ENCODE results near the gene C10orf105.
A peak's percentile ranks its signal among the peaks of the same experiment; 100 is the strongest.

The C10orf105 gene

DNA sequence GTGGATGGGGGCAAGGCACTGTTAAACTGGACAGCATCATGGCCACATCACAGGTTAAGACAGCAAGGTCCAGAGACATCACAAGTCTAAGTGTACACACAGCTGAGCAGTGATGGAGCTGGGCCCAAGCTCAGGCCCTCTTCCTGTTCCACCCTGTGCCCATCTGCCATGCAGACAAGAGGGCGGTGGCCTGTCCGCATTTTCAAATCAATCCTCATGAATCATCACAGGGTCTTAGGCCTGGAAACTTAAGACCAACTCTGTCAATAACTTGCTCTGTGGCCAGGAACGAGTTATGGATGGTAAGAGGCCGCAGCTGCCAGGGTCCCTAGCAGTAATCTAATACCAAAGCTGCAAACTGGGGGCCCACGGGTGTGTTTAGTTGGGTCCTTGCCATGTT lies 3.2 kb downstream of the C10orf105 start:
- DNase-seq (ENCODE audit: low spot score): no peak

DNA sequence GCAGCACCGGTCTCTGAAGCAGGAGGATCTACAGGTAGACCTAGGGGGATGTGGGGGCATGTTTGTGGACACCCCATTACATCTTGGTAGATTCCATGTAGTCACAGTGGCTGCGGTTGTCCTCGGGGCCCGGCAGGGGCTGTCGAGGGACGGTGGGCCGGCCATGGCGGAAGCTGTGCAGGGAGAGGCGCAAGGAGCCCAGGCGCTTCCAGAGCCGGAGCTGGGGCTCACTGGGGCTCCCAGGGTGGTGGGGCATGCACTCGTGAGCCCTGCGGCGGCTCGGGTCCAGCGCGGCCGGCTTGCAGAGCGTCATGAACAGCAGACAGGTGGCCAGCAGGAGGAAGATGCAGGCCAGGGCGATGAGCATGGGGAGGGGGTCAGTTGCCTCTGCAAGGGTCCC lies 3.7 kb downstream of the C10orf105 start:
- no peak for DNase-seq (ENCODE audit: low spot score)

DNA sequence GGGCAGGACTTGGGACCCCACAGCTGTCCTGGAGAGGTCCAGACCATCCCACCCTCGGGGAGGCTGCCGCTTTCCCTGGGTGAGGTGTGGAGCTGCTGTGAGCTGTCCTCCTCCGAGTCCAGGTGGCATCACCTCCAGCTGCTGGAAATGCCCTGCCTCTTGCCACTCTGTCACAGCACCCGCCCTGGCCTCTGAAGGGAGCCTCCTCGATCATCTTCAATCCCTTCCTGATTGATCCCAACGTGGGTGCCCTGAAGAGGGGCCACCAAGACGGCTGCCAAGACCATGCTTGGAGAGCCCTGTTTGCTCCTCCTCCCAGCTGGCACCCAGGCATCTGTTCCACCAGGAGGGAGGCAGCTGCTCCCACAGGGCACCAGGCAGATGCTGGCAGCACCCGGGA lies 4.6 kb downstream of the C10orf105 start:
- no peak for DNase-seq (ENCODE audit: low spot score)

DNA sequence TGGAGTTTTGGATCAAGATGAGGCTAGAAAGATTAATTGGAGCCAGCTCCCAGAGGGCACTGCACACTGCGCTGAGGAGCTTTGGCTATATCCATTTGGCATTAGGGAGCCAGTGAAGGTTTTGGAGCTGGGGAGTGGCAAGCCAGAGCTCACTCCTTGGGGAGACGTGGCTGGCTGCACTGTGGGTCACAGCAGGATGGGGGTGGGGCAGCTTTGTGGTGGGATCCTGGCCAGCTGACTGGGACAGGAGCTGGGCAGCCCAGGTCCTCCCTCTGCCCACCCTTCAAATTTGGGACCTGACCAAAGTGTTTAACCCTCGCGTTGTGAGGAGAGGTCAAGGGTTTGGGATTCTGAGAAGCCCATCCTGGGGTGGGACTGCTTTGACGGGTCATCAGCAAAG lies 5.0 kb downstream of the C10orf105 start:
- no peak for DNase-seq (ENCODE audit: low spot score)

DNA sequence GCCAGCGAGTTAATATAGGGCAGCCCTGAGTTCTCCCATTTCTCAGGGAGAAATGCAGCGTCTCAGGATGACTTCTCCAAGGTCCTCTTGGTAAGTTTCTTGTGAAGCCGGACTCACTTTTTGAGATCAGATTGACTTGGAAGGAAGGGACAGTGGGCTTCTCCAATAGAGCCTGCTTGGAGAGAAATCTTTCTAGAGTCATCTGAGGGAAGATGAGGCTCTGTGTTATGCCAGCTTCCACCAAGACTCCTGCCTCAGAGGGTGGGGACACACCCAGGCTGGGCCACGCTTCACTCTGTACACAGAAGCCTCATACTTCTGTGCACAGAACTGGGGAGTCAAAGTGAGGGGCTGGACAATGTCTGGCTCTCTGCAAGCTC lies 5.6 kb downstream of the C10orf105 start:
- DNase-seq (ENCODE audit: low spot score): no peak

DNA sequence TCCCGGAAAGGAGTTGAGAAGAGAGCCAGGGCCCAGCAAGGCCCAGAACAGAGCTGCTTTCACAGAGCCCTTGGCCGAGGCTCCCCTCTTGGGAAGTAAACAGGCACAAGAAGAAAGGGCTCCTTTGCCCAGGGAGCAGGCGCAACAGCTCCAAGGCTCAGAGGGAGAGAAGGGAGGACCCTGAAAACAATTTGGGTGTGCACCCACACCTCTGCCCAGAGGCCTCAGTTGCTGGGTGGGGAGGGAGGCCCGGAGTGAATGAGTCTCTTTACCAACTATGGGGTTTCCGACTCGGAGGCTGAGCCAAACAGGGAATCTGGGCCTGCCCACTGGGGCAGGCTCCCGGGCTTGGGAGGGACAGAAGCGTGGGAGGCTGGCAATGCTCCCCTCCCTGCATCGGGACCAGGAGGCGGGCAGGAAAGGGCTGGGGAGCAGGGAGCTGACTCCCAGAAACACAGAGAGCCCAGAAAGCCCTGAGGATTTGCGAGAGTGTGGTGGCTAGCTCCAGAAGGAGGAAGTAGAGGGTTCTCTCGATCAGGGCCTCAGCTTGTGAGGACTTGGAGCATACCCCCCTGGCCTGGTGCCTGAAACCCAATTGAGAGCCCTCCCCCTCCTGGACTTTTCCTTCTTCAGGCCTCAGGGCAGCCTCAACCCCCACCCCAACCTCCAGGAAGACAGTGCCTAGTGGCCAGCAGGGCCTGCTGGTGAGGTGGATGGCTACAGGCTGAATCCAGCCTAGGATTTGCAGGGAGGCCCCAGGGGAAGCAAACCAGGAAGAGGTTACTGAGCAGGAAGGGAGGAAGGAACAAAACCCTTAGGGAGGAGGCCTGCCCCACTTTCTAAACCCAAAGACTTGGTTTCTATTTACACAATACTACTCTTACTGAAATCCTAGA lies 6.2 kb downstream of the C10orf105 start:
- peak; percentile 64 for DNase-seq (ENCODE audit: low spot score)

DNA sequence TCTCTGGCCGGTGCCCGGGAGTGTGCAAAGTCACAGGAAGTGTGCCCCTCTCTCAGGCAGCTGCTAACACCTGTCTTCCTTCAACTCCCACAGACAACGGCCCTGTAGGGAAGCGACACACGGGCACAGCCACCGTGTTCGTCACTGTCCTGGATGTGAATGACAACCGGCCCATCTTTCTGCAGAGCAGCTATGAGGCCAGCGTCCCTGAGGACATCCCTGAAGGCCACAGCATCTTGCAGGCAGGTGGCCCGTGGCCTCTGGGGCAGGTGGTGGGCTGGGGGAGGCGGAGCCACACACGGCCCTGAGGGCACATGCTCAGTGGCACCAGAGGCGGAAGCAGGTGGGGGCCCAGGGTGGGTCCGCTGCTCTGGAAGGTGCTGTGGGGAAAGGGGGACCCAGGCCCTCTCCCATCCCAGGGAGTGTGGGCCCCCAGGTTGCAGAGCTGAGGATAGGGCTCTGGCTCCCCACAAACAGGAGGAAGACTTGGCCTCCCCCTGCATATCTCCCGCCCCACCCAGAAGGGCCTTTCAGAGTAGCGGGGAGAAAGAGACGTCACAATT lies 6.9 kb downstream of the C10orf105 start:
- DNase-seq (ENCODE audit: low spot score): no peak

DNA sequence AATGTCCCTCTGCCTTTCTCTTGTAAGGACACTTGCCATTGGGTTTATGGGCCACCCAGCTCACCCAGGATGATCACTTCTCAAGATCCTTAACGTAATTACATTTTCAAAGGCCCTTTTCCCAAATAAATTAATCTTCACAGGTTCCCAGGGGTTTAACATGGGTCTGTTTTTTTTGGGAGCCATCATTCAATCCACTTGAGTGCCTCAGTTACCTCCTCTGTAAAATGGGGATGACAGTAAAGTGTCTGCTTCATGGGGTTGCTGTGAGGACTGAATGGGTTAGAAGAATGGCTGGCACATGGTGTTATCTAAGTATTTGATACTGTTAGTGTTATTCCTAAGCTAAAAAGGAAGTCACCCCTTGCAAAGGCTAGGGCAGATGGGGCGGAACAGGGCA lies 7.4 kb downstream of the C10orf105 start:
- no peak for DNase-seq (ENCODE audit: low spot score)

DNA sequence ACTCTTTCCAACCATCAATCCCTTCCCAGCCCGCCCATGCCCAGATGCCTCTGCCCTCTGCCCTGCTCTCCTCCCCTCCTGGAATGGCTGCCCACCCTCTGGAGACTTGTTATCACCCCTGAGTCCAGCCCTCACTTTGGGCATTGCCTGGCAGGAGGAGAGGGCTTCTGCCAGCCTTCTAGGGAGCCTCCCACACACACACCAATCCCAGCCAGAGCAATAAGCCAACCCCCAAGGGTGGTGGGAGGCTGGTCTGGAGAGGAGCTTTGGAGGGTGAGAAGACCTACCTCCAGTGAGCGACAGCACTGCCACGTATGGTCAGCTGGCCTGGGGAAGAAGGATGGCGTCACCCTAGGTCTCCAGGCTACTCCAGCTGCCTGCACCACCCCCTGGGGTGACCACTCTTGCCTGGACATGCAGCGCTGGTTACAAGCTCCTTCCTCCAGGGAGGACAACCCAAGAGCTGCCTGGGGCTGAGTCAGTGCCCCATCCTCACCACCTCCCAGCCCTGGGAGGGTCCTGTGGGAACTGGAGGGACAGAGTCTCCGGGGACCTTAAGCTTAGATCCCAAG lies 8.4 kb downstream of the C10orf105 start:
- DNase-seq (ENCODE audit: low spot score): no peak

DNA sequence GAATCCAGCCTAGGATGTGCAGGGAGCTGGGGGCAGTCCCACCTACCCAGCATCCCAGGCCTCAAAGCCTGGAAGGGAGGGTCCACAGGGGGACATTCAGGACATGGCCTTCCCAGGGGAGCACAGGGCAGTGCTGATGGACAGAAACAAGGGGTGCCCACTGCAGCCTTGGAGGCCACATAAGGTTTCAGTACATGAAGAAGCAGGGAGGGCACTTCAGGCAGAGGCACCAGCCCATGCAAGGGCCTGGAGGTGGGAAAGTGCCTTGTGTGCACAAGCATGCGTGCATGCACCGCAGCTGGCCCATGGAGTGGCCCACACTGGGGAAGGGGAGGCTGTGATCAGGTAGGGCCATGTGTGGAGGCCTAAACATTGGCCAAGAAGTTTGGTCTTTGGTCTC lies 9.1 kb downstream of the C10orf105 start:
- no peak for DNase-seq (ENCODE audit: low spot score)

DNA sequence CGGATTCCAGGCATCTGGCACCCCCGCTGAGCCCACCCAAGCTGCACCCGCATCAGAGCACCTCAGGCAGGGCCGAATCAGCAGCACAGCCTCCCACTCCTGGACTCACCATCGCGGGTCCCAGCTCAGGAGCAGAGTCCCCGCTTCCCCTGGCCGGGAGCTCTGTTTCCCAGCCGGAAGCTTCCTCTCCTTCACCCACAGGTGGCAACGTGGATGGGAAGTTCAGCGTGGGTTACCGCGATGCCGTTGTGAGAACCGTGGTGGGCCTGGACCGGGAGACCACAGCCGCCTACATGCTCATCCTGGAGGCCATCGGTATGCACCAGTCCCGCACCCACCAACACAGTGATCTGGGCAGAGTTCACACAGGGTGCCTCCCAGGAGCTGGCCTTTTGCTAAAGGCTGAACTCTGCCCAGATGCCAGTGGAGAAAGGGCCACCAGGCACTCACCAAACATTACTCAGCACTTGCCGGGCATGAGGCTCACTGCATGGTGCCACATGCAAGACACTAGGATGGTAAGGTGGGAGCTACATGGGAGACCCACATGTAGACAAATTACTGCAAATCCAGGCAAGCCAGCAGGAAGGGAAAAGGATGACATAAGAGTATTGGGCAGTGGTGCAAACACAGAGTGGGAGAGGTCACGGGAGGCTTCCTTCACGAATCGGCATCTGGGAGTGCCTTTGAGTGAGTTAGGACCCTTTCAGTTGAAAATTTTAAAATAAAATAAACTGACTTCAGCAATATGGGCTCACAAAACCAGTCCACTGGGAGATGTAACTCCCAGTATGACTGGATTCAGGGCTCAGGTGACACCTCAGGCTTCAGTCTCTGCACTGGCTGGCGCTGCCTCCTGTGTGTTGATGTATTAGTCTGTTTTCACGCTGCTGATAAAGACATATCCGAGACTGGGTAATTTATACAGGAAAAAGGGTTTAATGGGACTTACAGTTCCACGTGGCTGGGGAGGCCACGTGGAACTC lies 10.4 kb downstream of the C10orf105 start:
- no peak for DNase-seq (ENCODE audit: low spot score)

DNA sequence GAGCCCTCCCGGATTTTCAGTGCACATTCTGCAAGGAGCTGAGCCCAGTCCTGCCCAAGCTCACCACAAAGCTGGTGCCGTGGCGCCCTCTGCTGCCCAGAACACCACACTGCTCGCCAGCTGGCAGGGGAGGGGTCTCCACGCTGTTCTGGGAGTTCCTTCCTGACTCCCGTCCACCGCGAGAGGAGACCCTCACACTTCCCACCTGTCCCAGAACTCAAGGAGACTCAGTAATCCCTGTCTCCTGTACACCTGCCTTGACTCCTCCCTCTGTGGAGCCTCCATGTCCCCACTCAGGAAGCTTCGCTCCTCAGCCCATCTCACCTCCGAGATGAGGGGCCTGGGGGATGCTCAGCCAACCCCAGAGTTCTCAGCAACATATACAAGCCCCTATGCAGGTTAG lies 11.3 kb downstream of the C10orf105 start:
- peak; percentile 91 for DNase-seq (ENCODE audit: low spot score)

DNA sequence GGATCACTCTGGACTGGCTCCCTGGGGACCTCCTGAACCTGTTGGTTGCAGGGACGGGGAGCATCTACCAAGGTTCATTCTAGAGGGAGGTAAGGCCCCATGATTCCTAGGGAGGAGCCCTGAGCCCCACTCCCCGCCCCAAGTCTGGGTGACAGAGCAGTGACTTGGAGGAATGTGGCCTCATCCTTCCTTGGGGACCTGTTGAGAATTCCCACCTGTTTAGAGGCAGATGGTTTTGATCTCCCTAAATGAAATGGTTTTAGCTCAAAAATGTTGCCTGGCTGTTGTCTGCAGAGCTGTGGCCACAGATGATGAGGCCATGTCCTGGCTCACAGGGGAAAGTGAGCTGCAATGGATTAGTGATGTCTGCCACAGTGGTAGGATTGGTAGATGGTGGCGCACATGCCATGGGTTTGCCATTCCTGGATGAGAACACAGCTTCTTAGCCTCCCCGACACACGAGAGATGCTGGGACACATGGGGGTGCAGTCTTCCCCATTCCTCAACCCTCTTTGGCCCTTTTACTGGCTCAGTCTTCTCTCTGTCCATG lies 12.3 kb downstream of the C10orf105 start:
- DNase-seq (ENCODE audit: low spot score): no peak

DNA sequence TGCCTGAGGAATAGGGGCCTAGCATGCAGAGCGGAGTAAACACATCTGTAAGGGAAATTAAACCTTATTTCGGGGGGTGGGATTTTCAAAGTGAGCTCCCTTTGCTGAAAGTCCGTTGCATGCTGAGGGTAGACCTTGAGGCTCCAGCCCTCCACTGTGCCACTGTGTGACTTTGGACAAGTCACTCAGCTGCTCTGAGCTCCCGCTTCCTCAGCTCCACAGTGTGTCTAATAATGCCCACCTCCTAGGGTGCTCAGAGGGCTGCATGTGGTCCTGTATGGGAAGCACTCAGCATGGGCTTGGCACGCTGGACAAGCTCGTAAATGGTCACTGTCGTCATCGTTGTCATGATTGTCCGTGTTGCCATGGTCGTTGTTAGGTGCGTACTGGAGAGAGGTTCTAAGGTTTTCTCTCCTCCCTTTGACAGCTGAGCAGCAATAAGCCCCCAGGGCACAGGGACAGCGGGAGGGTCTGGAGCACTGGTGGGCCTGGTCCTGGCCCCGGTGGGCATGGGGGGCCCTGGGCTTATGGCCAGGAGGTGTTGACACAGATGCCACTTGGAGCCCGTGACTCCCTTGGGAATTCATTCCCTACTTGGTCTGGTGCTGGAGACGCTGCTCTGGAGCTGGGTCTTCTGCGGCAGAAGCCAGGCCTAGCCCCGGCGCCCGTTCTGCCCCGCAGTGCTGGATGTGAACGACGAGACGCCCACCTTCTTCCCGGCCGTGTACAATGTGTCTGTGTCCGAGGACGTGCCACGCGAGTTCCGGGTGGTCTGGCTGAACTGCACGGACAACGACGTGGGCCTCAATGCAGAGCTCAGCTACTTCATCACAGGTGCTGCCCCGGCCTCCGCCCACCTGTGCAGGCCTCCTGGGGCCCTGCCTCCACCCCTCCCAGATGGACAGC lies 13.1 kb downstream of the C10orf105 start:
- DNase-seq (ENCODE audit: low spot score): no peak

DNA sequence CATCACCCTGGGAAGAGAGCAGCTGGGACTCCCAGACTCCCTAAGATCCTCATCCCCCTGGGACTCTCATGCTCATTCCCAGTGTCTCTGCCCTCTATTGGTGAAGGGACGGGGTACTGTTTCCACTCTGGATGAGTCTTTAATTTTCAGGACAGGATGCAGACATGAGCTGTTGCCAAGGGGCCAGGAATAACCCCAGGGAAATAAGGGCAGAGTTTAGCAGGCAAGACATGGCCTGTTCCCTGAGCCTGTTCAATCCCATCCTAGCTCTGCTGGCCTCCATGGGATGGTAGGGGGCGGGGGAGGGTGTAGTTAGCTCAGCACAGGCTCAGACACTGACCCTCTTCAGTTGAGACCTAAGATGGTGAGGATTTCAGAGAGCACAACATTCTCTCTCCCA lies 14.0 kb downstream of the C10orf105 start:
- no peak for DNase-seq (ENCODE audit: low spot score)

DNA sequence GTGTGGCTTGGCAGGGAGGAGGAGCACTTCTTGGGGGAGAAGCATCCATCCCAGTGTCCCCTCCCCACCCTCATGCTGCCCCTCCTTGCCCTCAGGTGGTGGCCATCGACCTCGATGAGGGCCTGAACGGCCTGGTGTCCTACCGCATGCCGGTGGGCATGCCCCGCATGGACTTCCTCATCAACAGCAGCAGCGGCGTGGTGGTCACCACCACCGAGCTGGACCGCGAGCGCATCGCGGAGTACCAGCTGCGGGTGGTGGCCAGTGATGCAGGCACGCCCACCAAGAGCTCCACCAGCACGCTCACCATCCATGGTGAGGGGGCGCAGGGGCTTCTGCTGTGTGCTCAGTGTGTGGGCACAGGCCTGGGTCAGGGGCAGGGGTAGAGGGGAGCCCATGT lies 14.8 kb downstream of the C10orf105 start:
- no peak for DNase-seq (ENCODE audit: low spot score)

DNA sequence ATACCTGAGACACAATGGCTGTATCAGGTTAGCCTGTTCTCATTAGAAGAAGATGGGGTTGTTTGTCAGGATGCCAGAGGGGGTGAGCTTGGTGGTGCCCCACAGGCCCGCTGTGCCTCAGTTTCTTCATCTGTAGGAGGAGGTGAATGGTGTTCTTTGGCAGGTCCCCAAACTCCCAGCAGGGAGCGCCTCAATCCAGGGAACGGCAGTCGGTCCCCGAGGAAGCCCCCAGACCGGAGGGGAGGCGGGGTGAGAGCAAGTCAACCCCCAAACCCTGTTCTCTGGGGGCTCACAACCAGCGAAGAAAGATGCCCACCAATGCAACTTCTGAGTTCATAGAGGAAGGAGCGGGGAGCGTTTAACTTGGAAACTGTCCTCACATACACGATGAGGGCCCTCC lies 16.0 kb downstream of the C10orf105 start:
- no peak for DNase-seq (ENCODE audit: low spot score)

DNA sequence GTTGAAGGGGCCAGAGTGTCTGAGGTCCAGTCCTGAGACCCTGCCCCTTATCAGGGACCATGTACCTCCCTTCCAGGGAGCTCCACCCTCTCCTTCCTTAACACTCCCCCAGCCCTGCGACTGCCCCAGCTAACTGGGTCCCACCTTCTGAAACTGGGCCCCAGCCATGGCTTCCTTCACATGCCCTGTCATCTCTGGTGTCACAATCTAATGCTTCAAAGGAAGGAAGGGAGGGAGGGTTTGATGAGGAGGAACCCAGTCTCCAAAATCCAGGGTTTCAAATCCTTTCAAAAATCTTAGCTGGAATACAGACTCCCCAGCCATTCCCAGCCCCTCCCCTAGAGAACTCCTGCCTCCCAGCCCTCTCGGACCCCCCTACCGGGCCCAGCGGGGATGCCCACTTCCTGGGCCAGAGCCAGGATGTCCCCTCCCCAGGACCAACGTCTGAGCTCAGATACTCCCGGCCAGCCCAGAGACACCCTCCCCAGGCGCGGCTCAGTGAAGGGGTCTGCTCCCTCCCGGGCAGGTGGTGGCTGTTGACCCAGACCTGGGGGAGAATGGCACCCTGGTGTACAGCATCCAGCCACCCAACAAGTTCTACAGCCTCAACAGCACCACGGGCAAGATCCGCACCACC lies 18.0 kb downstream of the C10orf105 start:
- DNase-seq (ENCODE audit: low spot score): no peak

DNA sequence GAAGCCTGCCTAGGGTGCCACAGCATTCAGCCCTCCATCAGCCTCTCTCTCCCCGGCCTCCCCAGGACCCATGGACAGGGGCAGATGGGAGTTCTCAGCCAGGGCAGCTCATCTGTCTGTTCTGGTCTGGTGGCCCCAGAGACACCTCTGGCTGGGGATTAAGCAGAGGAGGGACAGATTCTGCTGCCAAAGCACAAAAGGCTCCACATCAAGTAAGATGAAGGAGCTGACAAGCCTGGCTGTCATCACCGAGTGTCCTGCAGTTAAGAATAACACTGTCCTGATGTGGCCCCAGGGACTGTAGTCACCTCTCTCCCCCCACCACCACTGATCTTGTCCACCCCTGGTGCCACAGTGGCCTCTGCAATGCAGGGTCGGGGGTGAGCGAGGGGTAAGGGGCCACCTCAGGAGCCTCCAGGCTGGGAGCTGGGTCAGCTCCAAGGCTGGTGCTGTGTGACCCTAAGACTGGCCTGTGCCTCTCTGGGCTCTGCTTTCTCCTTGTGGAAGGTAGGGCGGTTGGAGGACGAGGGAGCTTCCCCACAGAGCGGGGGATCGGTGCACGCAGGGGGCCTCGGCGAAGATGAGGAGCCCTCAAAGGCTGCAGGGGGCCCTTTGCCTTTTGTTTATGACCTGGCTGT lies 18.7 kb downstream of the C10orf105 start:
- DNase-seq (ENCODE audit: low spot score): no peak

DNA sequence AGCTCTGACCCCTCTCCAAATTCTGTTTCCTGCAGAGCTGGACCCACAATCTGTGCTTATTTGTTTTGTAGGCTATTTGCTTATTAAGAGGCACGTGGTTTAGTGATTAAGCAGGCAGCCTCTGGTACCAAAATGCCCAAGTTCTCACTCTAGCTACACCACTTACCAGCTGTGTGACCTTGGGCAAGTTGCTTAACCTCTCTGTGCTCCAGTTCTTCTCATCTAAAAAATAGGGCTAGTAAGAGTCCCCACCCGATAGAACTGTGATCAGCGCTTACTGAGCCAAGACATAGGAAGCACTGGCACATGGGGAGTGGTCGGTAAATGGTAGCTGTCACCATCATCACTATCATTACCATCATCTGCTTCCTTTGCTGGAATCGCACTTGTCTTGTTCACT lies 20.8 kb downstream of the C10orf105 start:
- no peak for DNase-seq (ENCODE audit: low spot score)
